ENCODE measurements around the gene DOLK.

DNA sequence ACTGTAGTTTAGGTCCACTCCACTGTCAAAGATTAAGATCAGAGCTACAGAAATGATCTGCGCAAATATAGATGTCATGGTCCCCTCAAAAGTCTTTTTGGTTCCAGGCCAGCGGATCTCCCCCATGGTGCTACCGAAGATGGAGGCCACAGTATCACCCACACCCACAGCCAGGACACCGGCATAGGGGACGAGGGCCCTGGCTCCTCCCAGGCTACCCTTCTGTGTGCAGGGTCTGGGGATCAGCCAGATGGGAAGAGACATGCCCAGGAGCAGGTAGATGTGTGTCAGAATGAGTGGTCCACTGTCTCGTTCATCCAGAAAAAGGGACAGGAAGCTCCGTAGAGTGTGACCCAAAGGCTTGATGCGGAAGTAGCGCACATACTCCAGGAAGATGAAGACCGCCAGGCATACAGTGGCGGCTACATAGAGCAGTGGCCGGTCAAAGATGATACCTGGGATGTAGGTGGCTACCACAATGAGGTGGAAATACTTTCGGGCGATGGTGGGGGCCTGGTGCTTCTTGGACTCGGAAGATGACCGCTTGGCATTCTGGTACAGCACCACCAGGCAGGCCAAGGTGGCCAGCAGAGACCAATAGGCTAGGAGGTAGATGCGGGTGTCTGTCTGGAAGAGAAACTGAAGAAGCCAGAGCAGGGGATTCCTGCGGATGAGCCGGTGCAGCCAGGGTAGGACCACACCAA is 1.5 kb downstream of the DOLK start:
- TF ChIP-seq POLR2A (IDR thresholded peaks at IDR 0.05): no peak
- TF ChIP-seq, protein P1, sequence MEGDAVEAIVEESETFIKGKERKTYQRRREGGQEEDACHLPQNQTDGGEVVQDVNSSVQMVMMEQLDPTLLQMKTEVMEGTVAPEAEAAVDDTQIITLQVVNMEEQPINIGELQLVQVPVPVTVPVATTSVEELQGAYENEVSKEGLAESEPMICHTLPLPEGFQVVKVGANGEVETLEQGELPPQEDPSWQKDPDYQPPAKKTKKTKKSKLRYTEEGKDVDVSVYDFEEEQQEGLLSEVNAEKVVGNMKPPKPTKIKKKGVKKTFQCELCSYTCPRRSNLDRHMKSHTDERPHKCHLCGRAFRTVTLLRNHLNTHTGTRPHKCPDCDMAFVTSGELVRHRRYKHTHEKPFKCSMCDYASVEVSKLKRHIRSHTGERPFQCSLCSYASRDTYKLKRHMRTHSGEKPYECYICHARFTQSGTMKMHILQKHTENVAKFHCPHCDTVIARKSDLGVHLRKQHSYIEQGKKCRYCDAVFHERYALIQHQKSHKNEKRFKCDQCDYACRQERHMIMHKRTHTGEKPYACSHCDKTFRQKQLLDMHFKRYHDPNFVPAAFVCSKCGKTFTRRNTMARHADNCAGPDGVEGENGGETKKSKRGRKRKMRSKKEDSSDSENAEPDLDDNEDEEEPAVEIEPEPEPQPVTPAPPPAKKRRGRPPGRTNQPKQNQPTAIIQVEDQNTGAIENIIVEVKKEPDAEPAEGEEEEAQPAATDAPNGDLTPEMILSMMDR (IDR thresholded peaks at IDR 0.05): no peak

Measured in heart left ventricle (tissue), 13 donors.